ENCODE data around the gene KDM2A. TPM values are rescaled to one million over a fixed set of nuclear protein-coding genes. Genes with fewer than 3 reads are reported as not detected.

KDM2A gene
- total and polyA plus RNA-seq, 2 donors (not counting 1 experiment from before 2014, with no cell fraction given): 132 to 229 TPM

GRCh38 chr11:67289651-67290479, 170.8 kb downstream of the KDM2A start:
- Histone ChIP-seq H3K27ac (ENCODE audit: low read length in 2 of 2) (peak overlapping the region in 1 of 2 donors; percentile 64), H3K27me3 (replicated peaks in 1 of 4; ENCODE audit: control extremely low read depth in 1 of 4, control insufficient read depth in 3 of 4, insufficient read depth in 4 of 4, low read length in 3 of 4) (no peaks in the 10 kb centered on the region), H3K4me3 (ENCODE audit: control extremely low read depth in 1 of 5, extremely low read depth in 1 of 5, insufficient read depth in 1 of 5, low read depth in 2 of 5, low read length in 4 of 5) (peak overlapping the region; percentile 46 to 72 (median 55)), H4K20me1 (ENCODE audit: control insufficient read depth, insufficient read depth, low read length, poor library complexity, severe bottlenecking) (peaks cover 26% of the 10 kb centered on the region), H3K79me2 (ENCODE audit: control insufficient read depth, insufficient read depth, low read length) (peaks cover 41% of the 10 kb centered on the region), H3K9me3 (ENCODE audit: control extremely low read depth in 1 of 3, control insufficient read depth in 2 of 3, insufficient read depth in 1 of 3, low read length in 2 of 3) (peaks cover 0 to 1% (median 0%) of the 10 kb centered on the region in 3 donors), H3K36me3 (replicated peaks in 1 of 2; ENCODE audit: control extremely low read depth in 1 of 2, control insufficient read depth in 1 of 2, extremely low read depth in 1 of 2, insufficient read depth in 2 of 2, low read length in 1 of 2) (peaks cover 2 to 59% of the 10 kb centered on the region in 2 experiments), H3K9ac (ENCODE audit: low read length) (peak overlapping the region; percentile 74), H3K4me2 (replicated peaks; ENCODE audit: low read depth, low read length, poor library complexity, severe bottlenecking) (peak overlapping the region; percentile 98), H3K4me1 (ENCODE audit: control insufficient read depth in 2 of 2, insufficient read depth in 2 of 2, low read length in 2 of 2) (peaks cover 44 to 55% of the 10 kb centered on the region in 2 donors), H2AFZ (ENCODE audit: insufficient read depth, low read depth, low read length, poor library complexity, severe bottlenecking) (peak overlapping the region; percentile 68)
- Mint-ChIP-seq H3K27me3 (no peaks in the 10 kb centered on the region), H3K4me3 (peak overlapping the region; percentile 91), H3K4me1 (peaks cover 50% of the 10 kb centered on the region), H3K9me3 (ENCODE audit: insufficient read depth) (no peaks in the 10 kb centered on the region), H3K27ac (peak overlapping the region; percentile 92)
- ATAC-seq (ENCODE audit: low read depth) (no peak), DNase-seq (no peak)
- no peak for TF ChIP-seq EZH2 (IDR thresholded peaks at IDR 0.05; ENCODE audit: borderline replicate concordance, insufficient read depth, low read depth, low read length, poor library complexity, severe bottlenecking)
- CTCF ChIA-PET: interaction anchor here (1.4 to 4.3 kb wide), 8 partner anchors 12 to 92 kb away, joined by 5 to 35 read pairs (median 22); partner anchors contain the start of genes GRK2 and POLD4
- intact Hi-C loops (cut with micrococcal nuclease): loop anchor here (1.0 to 5.0 kb wide), 3 partner anchors 27 to 215 kb away; partner anchors contain the start of gene PITPNM1
- WGBS (ENCODE audit: insufficient coverage): 31% methylated on average over 35 of the region's 36 CpGs
- POLR2A ChIA-PET: interaction anchor here (0.5 to 4.0 kb wide), 11 partner anchors 12 to 1650 kb away, joined by 3 to 131 read pairs (median 10); partner anchors contain the start of genes GRK2, PTPRCAP and SSH3

DNA sequence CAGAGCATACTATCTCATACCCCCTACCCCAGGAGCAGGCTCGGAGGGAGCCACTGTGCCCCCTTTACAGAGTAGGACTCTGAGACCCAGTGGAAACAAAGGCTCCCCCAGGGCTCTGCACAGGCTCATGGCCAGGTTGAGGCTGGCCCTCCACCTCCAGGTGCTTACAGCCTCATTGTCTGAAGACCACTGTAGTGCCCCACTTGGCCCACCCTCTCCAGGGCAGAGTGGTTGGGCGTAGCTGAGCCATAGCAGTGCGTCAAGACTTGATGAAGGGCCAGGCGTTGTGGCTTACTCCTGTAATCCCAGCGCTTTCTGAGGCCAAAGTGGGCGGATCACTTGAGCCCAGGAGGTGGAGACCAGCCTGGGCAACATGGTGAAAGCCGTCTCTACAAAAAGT, 171.7 kb downstream of the KDM2A start:
- intact Hi-C loops (cut with micrococcal nuclease): no loop called here
- peak overlapping the region; percentile 98 for H3K4me2 ChIP-seq (replicated peaks; ENCODE audit: low read depth, low read length, poor library complexity, severe bottlenecking)
- WGBS (ENCODE audit: insufficient coverage): 98% methylated on average over 7 of the region's 7 CpGs
- H3K27me3 ChIP-seq (replicated peaks in 1 of 4; ENCODE audit: control extremely low read depth in 1 of 4, control insufficient read depth in 3 of 4, insufficient read depth in 4 of 4, low read length in 3 of 4): no peaks in the 10 kb centered on the region
- peak overlapping the region; percentile 56 for H3K27ac Mint-ChIP-seq
- H3K4me3 Mint-ChIP-seq: peak overlapping the region; percentile 91
- H3K79me2 ChIP-seq (ENCODE audit: control insufficient read depth, insufficient read depth, low read length): peaks cover 45% of the 10 kb centered on the region
- ChIA-PET CTCF (interaction anchor here (1.4 to 4.3 kb wide), 3 partner anchors 27 to 91 kb away, joined by 3 to 24 read pairs (median 10); no protein-coding TSS in a partner anchor), POLR2A (interaction anchor here (1.1 kb wide), 1 partner anchor 13 kb away, joined by 3 read pairs; no protein-coding TSS in a partner anchor)
- no peaks in the 10 kb centered on the region for H3K9me3 Mint-ChIP-seq (ENCODE audit: insufficient read depth)
- H3K4me3 ChIP-seq (ENCODE audit: control extremely low read depth in 1 of 5, extremely low read depth in 1 of 5, insufficient read depth in 1 of 5, low read depth in 2 of 5, low read length in 4 of 5): no peak overlapping the region
- peaks cover 3 to 9% (median 6%) of the 10 kb centered on the region in 3 donors for H3K9me3 ChIP-seq (ENCODE audit: control extremely low read depth in 1 of 3, control insufficient read depth in 2 of 3, insufficient read depth in 1 of 3, low read length in 2 of 3)
- no peak for TF ChIP-seq EZH2 (IDR thresholded peaks at IDR 0.05; ENCODE audit: borderline replicate concordance, insufficient read depth, low read depth, low read length, poor library complexity, severe bottlenecking)
- no peak for TF ChIP-seq CTCF (IDR thresholded peaks at IDR 0.05)
- no peak overlapping the region for H3K27ac ChIP-seq (ENCODE audit: low read length in 2 of 2)
- H3K4me1 Mint-ChIP-seq: peaks cover 49% of the 10 kb centered on the region
- no peaks in the 10 kb centered on the region for H3K27me3 Mint-ChIP-seq
- DNase-seq (no peak), ATAC-seq (ENCODE audit: low read depth) (no peak)
- peaks cover 26% of the 10 kb centered on the region for H4K20me1 ChIP-seq (ENCODE audit: control insufficient read depth, insufficient read depth, low read length, poor library complexity, severe bottlenecking)
- H3K9ac ChIP-seq (ENCODE audit: low read length): no peak overlapping the region
- no peak overlapping the region for H2AFZ ChIP-seq (ENCODE audit: insufficient read depth, low read depth, low read length, poor library complexity, severe bottlenecking)
- H3K4me1 ChIP-seq (ENCODE audit: control insufficient read depth in 2 of 2, insufficient read depth in 2 of 2, low read length in 2 of 2): peaks cover 41 to 47% of the 10 kb centered on the region in 2 donors
- peaks cover 2 to 56% of the 10 kb centered on the region in 2 experiments for H3K36me3 ChIP-seq (replicated peaks in 1 of 2; ENCODE audit: control extremely low read depth in 1 of 2, control insufficient read depth in 1 of 2, extremely low read depth in 1 of 2, insufficient read depth in 2 of 2, low read length in 1 of 2)

Data from B cell (primary cell).